COR-L47 (cell line): ENCODE data around the gene CABP1.

Source experiments
- DNase-seq: peaks from one replicate; lab custom pipeline; 2025; lab: John Stamatoyannopoulos, UW

CABP1 gene

GRCh38 chr12:120696626-120697025, 56.2 kb downstream of the CABP1 start:
- DNase-seq = no peak

GRCh38 chr12:120697344-120697743, 56.9 kb downstream of the CABP1 start:
- no peak for DNase-seq

- DNase-seq = no peak
These were observed 58.2 kb downstream of the CABP1 start for GRCh38 chr12:120698665-120699064.

GRCh38 chr12:120699553-120699952, 59.1 kb downstream of the CABP1 start:
- no peak for DNase-seq

- no peak for DNase-seq
These were observed 60.5 kb downstream of the CABP1 start for GRCh38 chr12:120700886-120701285.

- no peak for DNase-seq
These were observed 62.2 kb downstream of the CABP1 start for GRCh38 chr12:120702637-120703036.

- DNase-seq = no peak
These were observed 63.0 kb downstream of the CABP1 start for GRCh38 chr12:120703311-120703942.

- DNase-seq = no peak
These were observed 65.2 kb downstream of the CABP1 start for GRCh38 chr12:120705618-120706017.

- DNase-seq = no peak
These were observed 65.6 kb downstream of the CABP1 start for GRCh38 chr12:120706029-120706428.

GRCh38 chr12:120708651-120709050, 68.2 kb downstream of the CABP1 start:
- no peak for DNase-seq

GRCh38 chr12:120710031-120710804, 69.8 kb downstream of the CABP1 start, which contains the start of gene UNC119B:
TSS of gene UNC119B (plus strand) at chr12:120710458. CDS start at chr12:120710475, 17 bp downstream.
- DNase-seq = peak; percentile 54

- no peak for DNase-seq
These were observed 70.4 kb downstream of the CABP1 start for GRCh38 chr12:120710805-120711296.

- DNase-seq = no peak
These were observed 71.0 kb downstream of the CABP1 start for GRCh38 chr12:120711411-120711810.

- DNase-seq = no peak
These were observed 72.2 kb downstream of the CABP1 start for GRCh38 chr12:120712610-120713009.

- peak; percentile 76 for DNase-seq
These were observed 73.5 kb downstream of the CABP1 start for GRCh38 chr12:120713861-120714482.
